Kidney (tissue), 14 donors: ENCODE data around the gene TBCE. TPM values are rescaled to one million over a fixed set of nuclear protein-coding genes. Genes with fewer than 3 reads are reported as not detected.

Experiments
- DNase-seq, 5 donors: peaks; one replicate each; pipeline ENCODE4 v3.0.0-alpha.2; 2013 to 2020
- FAIRE-seq: peaks from 2 replicates; lab custom pipeline; 2012; peaks lifted over from hg19 to GRCh38; lab: Jason Lieb, UNC
- H3K27ac ChIP-seq, 2 donors: one replicate each; pipeline ENCODE4 v1.7.0; 2013; ENCODE audit warnings: low read depth in 2 of 2, low read length in 2 of 2, inconsistent platforms in 1 of 2
- H3K27me3 ChIP-seq: one replicate; pipeline ENCODE4 v1.7.1; 2013; ENCODE audit warnings: low read length, inconsistent platforms; ENCODE audit not compliant: control insufficient read depth, insufficient read depth
- H3K36me3 ChIP-seq, 3 donors: one replicate each; pipeline versions ENCODE4 v1.7.0 to v1.7.1; 2013; ENCODE audit warnings: low read length in 3 of 3, control low read depth in 1 of 3, inconsistent platforms in 1 of 3; ENCODE audit not compliant: insufficient read depth in 3 of 3, control insufficient read depth in 2 of 3
- H3K4me1 ChIP-seq, 3 donors: one replicate each; pipeline versions ENCODE4 v1.7.0 to v1.7.1; 2013; ENCODE audit warnings: low read length in 3 of 3, inconsistent platforms in 1 of 3, low read depth in 1 of 3; ENCODE audit not compliant: control insufficient read depth in 2 of 3, insufficient read depth in 2 of 3
- H3K4me3 ChIP-seq, 3 donors: one replicate each; pipeline versions ENCODE4 v1.7.0 to v1.8.1; 2013; ENCODE audit warnings: low read length in 3 of 3, control low read depth in 1 of 3, inconsistent platforms in 1 of 3
- H3K9ac ChIP-seq, 3 donors: one replicate each; pipeline versions ENCODE4 v1.7.0 to v1.7.1; 2013; ENCODE audit warnings: low read length in 3 of 3, control low read depth in 1 of 3, inconsistent platforms in 1 of 3
- H3K9me3 ChIP-seq, 3 donors: one replicate each; pipeline versions ENCODE4 v1.7.0 to v1.7.1; 2013; ENCODE audit warnings: low read length in 3 of 3, control low read depth in 1 of 3, inconsistent platforms in 1 of 3; ENCODE audit not compliant: control insufficient read depth in 2 of 3, insufficient read depth in 1 of 3
- intact Hi-C: fragments of 100-400 bp; cut with DNase I; formaldehyde crosslinking; loops from one replicate; pipeline ENCODE4 v1.11.1; 2022
- polyA plus RNA-seq: library from polyadenylated mRNA; stranded (reverse); fragments of 350-450 nt; fragmentation: Illumina TruSeq; extraction: RNeasy Lipid Tissue Mini Kit (QIAGEN cat#74804); gene quantifications from one replicate; pipeline ENCODE4 v1.2.3, GENCODE V29; 2014; ENCODE audit warnings: low read depth, low replicate concordance; ENCODE audit not compliant: insufficient read depth
- total RNA-seq: library from RNA; stranded (reverse); fragmentation: NEBNext Ultra II Directional; extraction: Animal tissue kit (Norgen Biotek cat#: 25700); gene quantifications from one replicate; pipeline ENCODE4 v1.2.1, GENCODE V29; 2021
- TF ChIP-seq, protein P1 (sequence below): IDR thresholded peaks from 3 replicates; pipeline ENCODE4 v1.5.1; 2012; ENCODE audit warnings: mild to moderate bottlenecking, moderate library complexity, borderline replicate concordance; ENCODE audit not compliant: insufficient read depth; ENCODE audit errors: extremely low read depth
- donor health status: control.
- donor health status: control.
- donor health status: control.
- donor health status: control.
- donor health status: control.
- donor health status: DM: yes; HTN: yes; CAD: no.
- donor health status: Normal renal cell carcinoma (clear cell type).

Gene TBCE
- total and polyA plus RNA-seq, 2 donors from 2014 or later, result 15.1 to 22.6 TPM

DNA sequence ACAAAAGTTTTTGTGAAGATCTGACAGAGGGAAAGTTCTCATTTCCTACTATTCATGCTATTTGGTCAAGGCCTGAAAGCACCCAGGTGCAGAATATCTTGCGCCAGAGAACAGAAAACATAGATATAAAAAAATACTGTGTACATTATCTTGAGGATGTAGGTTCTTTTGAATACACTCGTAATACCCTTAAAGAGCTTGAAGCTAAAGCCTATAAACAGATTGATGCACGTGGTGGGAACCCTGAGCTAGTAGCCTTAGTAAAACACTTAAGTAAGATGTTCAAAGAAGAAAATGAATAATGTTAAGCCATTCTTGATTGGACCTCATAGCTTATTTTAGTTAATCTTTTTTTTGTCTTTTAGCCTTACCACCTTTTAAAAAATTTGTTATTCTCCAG is 24.8 kb upstream of the TBCE start:
- no peak overlapping the region for H3K4me3 ChIP-seq
- no peaks in the 10 kb centered on the region for H3K9me3 ChIP-seq
- TF ChIP-seq, protein P1, sequence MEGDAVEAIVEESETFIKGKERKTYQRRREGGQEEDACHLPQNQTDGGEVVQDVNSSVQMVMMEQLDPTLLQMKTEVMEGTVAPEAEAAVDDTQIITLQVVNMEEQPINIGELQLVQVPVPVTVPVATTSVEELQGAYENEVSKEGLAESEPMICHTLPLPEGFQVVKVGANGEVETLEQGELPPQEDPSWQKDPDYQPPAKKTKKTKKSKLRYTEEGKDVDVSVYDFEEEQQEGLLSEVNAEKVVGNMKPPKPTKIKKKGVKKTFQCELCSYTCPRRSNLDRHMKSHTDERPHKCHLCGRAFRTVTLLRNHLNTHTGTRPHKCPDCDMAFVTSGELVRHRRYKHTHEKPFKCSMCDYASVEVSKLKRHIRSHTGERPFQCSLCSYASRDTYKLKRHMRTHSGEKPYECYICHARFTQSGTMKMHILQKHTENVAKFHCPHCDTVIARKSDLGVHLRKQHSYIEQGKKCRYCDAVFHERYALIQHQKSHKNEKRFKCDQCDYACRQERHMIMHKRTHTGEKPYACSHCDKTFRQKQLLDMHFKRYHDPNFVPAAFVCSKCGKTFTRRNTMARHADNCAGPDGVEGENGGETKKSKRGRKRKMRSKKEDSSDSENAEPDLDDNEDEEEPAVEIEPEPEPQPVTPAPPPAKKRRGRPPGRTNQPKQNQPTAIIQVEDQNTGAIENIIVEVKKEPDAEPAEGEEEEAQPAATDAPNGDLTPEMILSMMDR, result no peak
- H3K9ac ChIP-seq, result no peak overlapping the region
- H3K4me1 ChIP-seq, result no peaks in the 10 kb centered on the region
- intact Hi-C loops, result no loop called here
- H3K36me3 ChIP-seq, result peaks cover 0 to 16% (median 0%) of the 10 kb centered on the region in 3 donors
- DNase-seq (no peak), FAIRE-seq (no peak)
- H3K27ac ChIP-seq, result no peak overlapping the region
- H3K27me3 ChIP-seq, result no peaks in the 10 kb centered on the region

DNA sequence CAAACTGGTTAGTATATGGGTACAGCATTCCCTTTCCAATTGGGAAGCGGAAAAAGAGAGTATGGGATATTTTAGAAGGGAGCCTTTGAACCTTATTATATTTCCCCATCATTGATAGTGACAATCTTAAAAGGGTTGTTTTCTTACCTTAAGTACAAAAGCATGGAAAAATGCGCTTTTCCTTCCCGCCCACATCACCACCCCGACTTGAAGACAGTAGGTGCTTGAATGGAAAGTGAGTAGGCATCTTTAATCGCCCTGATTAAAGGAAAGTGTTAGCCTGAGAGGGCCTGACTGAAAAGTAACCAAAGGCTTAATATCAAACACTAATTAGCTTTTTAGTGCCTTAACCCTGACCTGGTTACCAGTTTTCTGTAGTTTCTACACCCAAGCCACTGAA is 23.5 kb upstream of the TBCE start:
- no peaks in the 10 kb centered on the region for H3K9me3 ChIP-seq
- H3K4me1 ChIP-seq, result no peaks in the 10 kb centered on the region
- TF ChIP-seq, protein P1, result no peak
- no peak for FAIRE-seq
- intact Hi-C loops, result no loop called here
- H3K9ac ChIP-seq, result no peak overlapping the region
- DNase-seq, result no peak
- H3K27me3 ChIP-seq, result no peaks in the 10 kb centered on the region
- no peak overlapping the region for H3K27ac ChIP-seq
- H3K4me3 ChIP-seq, result no peak overlapping the region
- H3K36me3 ChIP-seq, result peaks cover 0 to 10% (median 0%) of the 10 kb centered on the region in 3 donors

DNA sequence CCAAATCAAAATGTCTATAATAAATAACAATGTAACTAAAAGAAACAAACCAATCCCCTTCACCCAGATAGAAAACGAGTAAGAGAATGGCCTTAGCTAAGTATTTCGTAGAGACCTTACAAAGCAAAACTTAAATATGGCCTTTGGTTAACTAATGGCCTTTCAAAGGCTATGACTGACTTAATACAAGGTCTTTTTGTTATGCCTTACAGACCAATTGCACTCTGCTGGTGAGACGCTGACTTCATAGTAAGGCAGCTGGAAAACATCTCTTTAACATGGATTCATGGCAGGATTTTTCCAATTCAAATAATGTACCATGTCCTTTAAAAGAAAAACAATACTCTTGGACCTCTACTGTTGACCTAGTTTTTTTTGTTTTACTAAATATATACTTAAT is 15.8 kb upstream of the TBCE start:
- intact Hi-C loops, result no loop called here
- H3K4me1 ChIP-seq, result no peaks in the 10 kb centered on the region
- H3K27me3 ChIP-seq, result no peaks in the 10 kb centered on the region
- H3K9ac ChIP-seq, result no peak overlapping the region
- H3K36me3 ChIP-seq, result no peaks in the 10 kb centered on the region
- FAIRE-seq (no peak), DNase-seq (no peak)
- no peak overlapping the region for H3K4me3 ChIP-seq
- TF ChIP-seq, protein P1, result no peak
- H3K9me3 ChIP-seq, result no peaks in the 10 kb centered on the region
- H3K27ac ChIP-seq, result no peak overlapping the region

DNA sequence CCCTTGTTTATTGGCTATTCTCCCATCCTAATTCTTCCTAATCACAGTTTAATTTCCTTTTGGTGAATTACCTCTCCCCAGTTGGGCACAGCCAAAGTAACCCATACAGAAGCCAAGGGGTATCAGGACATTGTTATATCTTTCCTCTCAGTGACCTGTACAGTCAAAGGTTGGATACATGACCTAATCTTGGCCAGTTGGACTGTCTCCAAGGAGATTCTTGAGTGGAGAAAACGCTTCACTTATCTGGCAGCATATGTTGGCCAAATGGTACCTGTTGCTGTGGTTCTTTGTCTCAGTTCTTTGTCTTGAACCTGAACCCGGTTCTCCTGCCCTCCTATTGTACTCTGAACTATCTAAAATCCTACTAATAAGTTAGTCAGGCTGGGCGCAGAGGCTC is 15.3 kb upstream of the TBCE start:
- no peaks in the 10 kb centered on the region for H3K27me3 ChIP-seq
- H3K4me1 ChIP-seq, result no peaks in the 10 kb centered on the region
- DNase-seq (no peak), FAIRE-seq (no peak)
- H3K36me3 ChIP-seq, result no peaks in the 10 kb centered on the region
- no peak overlapping the region for H3K27ac ChIP-seq
- no peaks in the 10 kb centered on the region for H3K9me3 ChIP-seq
- intact Hi-C loops, result no loop called here
- no peak overlapping the region for H3K4me3 ChIP-seq
- H3K9ac ChIP-seq, result no peak overlapping the region
- TF ChIP-seq, protein P1, result no peak
